ENCODE results near the gene SLC25A20.

Gene SLC25A20

GRCh38 chr3:48929358-48930035, 30.8 kb upstream of the SLC25A20 start:
- Histone ChIP-seq H3K36me3 (ENCODE audit: insufficient read depth, low read length) (peaks cover 98% of the 10 kb centered on the region), H3K27ac (ENCODE audit: low read depth, low read length, poor library complexity, severe bottlenecking) (no peak overlapping the region), H3K9me2 (ENCODE audit: low read depth, low read length) (no peaks in the 10 kb centered on the region), H3K4me3 (ENCODE audit: low read depth, low read length, poor library complexity, severe bottlenecking) (no peak overlapping the region), H3K4me2 (ENCODE audit: low read length) (no peak overlapping the region), H3F3A (ENCODE audit: insufficient read depth, low read length) (no peaks in the 10 kb centered on the region), H3K9ac (ENCODE audit: low read length) (no peak overlapping the region), H2AFZ (ENCODE audit: low read length) (no peak overlapping the region), H3K27me3 (ENCODE audit: insufficient read depth, low read length) (no peaks in the 10 kb centered on the region), H3K79me2 (ENCODE audit: insufficient read depth, low read length) (peaks cover 85% of the 10 kb centered on the region), H4K20me1 (ENCODE audit: insufficient read depth, low read length) (no peaks in the 10 kb centered on the region), H3K4me1 (ENCODE audit: insufficient read depth, low read length, severe bottlenecking) (peaks cover 25% of the 10 kb centered on the region), H3K9me3 (ENCODE audit: low read length) (no peaks in the 10 kb centered on the region)
- TF ChIP-seq, protein P1, sequence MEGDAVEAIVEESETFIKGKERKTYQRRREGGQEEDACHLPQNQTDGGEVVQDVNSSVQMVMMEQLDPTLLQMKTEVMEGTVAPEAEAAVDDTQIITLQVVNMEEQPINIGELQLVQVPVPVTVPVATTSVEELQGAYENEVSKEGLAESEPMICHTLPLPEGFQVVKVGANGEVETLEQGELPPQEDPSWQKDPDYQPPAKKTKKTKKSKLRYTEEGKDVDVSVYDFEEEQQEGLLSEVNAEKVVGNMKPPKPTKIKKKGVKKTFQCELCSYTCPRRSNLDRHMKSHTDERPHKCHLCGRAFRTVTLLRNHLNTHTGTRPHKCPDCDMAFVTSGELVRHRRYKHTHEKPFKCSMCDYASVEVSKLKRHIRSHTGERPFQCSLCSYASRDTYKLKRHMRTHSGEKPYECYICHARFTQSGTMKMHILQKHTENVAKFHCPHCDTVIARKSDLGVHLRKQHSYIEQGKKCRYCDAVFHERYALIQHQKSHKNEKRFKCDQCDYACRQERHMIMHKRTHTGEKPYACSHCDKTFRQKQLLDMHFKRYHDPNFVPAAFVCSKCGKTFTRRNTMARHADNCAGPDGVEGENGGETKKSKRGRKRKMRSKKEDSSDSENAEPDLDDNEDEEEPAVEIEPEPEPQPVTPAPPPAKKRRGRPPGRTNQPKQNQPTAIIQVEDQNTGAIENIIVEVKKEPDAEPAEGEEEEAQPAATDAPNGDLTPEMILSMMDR (IDR thresholded peaks at IDR 0.05; ENCODE audit: low read length) = no peak
- TF ChIP-seq EZH2 (IDR thresholded peaks at IDR 0.05; ENCODE audit: borderline replicate concordance, low read length) = no peak

GRCh38 chr3:48928679-48929078, 30.0 kb upstream of the SLC25A20 start:
- H3K4me3 ChIP-seq (ENCODE audit: low read depth, low read length, poor library complexity, severe bottlenecking) = no peak overlapping the region
- H3K9me3 ChIP-seq (ENCODE audit: low read length) = no peaks in the 10 kb centered on the region
- H2AFZ ChIP-seq (ENCODE audit: low read length) = no peak overlapping the region
- H3K4me2 ChIP-seq (ENCODE audit: low read length) = no peak overlapping the region
- no peaks in the 10 kb centered on the region for H3F3A ChIP-seq (ENCODE audit: insufficient read depth, low read length)
- H3K9ac ChIP-seq (ENCODE audit: low read length) = no peak overlapping the region
- H4K20me1 ChIP-seq (ENCODE audit: insufficient read depth, low read length) = no peaks in the 10 kb centered on the region
- no peak for TF ChIP-seq EZH2 (IDR thresholded peaks at IDR 0.05; ENCODE audit: borderline replicate concordance, low read length)
- TF ChIP-seq, protein P1 (IDR thresholded peaks at IDR 0.05; ENCODE audit: low read length) = no peak
- no peak overlapping the region for H3K27ac ChIP-seq (ENCODE audit: low read depth, low read length, poor library complexity, severe bottlenecking)
- H3K4me1 ChIP-seq (ENCODE audit: insufficient read depth, low read length, severe bottlenecking) = peaks cover 25% of the 10 kb centered on the region
- no peaks in the 10 kb centered on the region for H3K9me2 ChIP-seq (ENCODE audit: low read depth, low read length)
- H3K36me3 ChIP-seq (ENCODE audit: insufficient read depth, low read length) = peaks cover 97% of the 10 kb centered on the region
- H3K27me3 ChIP-seq (ENCODE audit: insufficient read depth, low read length) = no peaks in the 10 kb centered on the region
- H3K79me2 ChIP-seq (ENCODE audit: insufficient read depth, low read length) = peaks cover 80% of the 10 kb centered on the region

DNA sequence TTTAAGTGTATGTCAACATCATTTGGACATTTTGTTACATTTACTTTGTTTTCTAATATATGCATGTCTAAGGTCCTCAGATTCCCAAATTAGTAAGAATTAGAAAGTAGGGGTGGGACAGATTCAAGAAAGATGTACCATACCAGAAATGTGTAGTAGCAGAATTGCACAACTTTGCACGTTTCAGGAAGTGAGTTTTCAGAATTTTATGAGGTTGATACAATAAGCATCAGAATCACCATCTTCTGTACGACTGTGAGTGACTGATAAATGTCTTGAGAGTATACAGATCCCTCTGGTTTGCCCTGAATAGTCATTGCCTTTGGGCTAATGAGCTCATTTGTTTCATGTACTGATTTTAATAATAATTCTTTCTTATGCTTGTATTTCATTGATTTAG, 29.2 kb upstream of the SLC25A20 start:
- H3K4me1 ChIP-seq (ENCODE audit: insufficient read depth, low read length, severe bottlenecking) = peaks cover 25% of the 10 kb centered on the region
- H3K27ac ChIP-seq (ENCODE audit: low read depth, low read length, poor library complexity, severe bottlenecking) = no peak overlapping the region
- H3K9ac ChIP-seq (ENCODE audit: low read length) = no peak overlapping the region
- H3K79me2 ChIP-seq (ENCODE audit: insufficient read depth, low read length) = peaks cover 80% of the 10 kb centered on the region
- no peaks in the 10 kb centered on the region for H3K27me3 ChIP-seq (ENCODE audit: insufficient read depth, low read length)
- no peaks in the 10 kb centered on the region for H3K9me3 ChIP-seq (ENCODE audit: low read length)
- peaks cover 96% of the 10 kb centered on the region for H3K36me3 ChIP-seq (ENCODE audit: insufficient read depth, low read length)
- H3K4me2 ChIP-seq (ENCODE audit: low read length) = no peak overlapping the region
- H3K9me2 ChIP-seq (ENCODE audit: low read depth, low read length) = no peaks in the 10 kb centered on the region
- no peaks in the 10 kb centered on the region for H3F3A ChIP-seq (ENCODE audit: insufficient read depth, low read length)
- TF ChIP-seq, protein P1 (IDR thresholded peaks at IDR 0.05; ENCODE audit: low read length) = no peak
- TF ChIP-seq EZH2 (IDR thresholded peaks at IDR 0.05; ENCODE audit: borderline replicate concordance, low read length) = no peak
- H2AFZ ChIP-seq (ENCODE audit: low read length) = no peak overlapping the region
- H3K4me3 ChIP-seq (ENCODE audit: low read depth, low read length, poor library complexity, severe bottlenecking) = no peak overlapping the region
- no peaks in the 10 kb centered on the region for H4K20me1 ChIP-seq (ENCODE audit: insufficient read depth, low read length)

Measured in OCI-LY1 (cell line).